OCI-LY3 (cell line): Measurements from ENCODE around the gene BNC1.

Experiments used
- H2AFZ ChIP-seq: fragments of 200-600, 300-600 bp; shearing (Covaris generic); 2 replicates; pipeline ENCODE4 v1.6.0; 2014; ENCODE audit warnings: antibody characterized with exemption, low read depth, low read length
- H3K27ac ChIP-seq: fragments of 200-600, 300-600 bp; sonication (generic); 2 replicates; pipeline ENCODE4 v1.5.1; 2014; ENCODE audit warnings: mild to moderate bottlenecking, low read length, moderate library complexity, mixed read lengths
- H3K27me3 ChIP-seq: fragments of 200-600, 300-600 bp; sonication (generic); 2 replicates; pipeline ENCODE4 v1.6.1; 2014; ENCODE audit warnings: low read depth, low read length, mixed read lengths
- H3K36me3 ChIP-seq: fragments of 200-600, 300-600 bp; sonication (generic); replicated peaks from 2 replicates; pipeline ENCODE3; 2014; ENCODE audit warnings: low read depth, low read length, mixed read lengths
- H3K4me1 ChIP-seq: fragments of 300-600, 200-600 bp; sonication (generic); 2 replicates; pipeline ENCODE4 v1.6.1; 2014; ENCODE audit warnings: low read length, mixed read lengths
- H3K4me2 ChIP-seq: fragments of 200-600, 300-600 bp; sonication (generic); 2 replicates; pipeline ENCODE4 v1.6.1; 2014; ENCODE audit warnings: low read length, mixed read lengths
- H3K4me3 ChIP-seq: fragments of 300-600, 200-600 bp; sonication (generic); 2 replicates; pipeline ENCODE4 v1.5.1; 2014; ENCODE audit warnings: antibody characterized with exemption, mild to moderate bottlenecking, low read length, moderate library complexity
- H3K79me2 ChIP-seq: fragments of 300-600, 200-600 bp; shearing (Covaris generic); 2 replicates; pipeline ENCODE4 v1.6.1; 2014; ENCODE audit warnings: mild to moderate bottlenecking, low read length, mixed read lengths
- H3K9ac ChIP-seq: fragments of 300-600, 200-600 bp; shearing (Covaris generic); 2 replicates; pipeline ENCODE4 v1.6.0; 2014; ENCODE audit warnings: mild to moderate bottlenecking, low read length, moderate library complexity
- H3K9me3 ChIP-seq: fragments of 200-600, 300-600 bp; shearing (Covaris generic); 2 replicates; pipeline ENCODE4 v1.6.1; 2014; ENCODE audit warnings: low read length, mixed read lengths; ENCODE audit not compliant: insufficient read depth
- H4K20me1 ChIP-seq: fragments of 200-600, 300-600 bp; sonication (generic); 2 replicates; pipeline ENCODE4 v1.6.1; 2016; ENCODE audit warnings: low read length, mixed read lengths; ENCODE audit not compliant: insufficient read depth
- CTCF ChIP-seq: fragments of 200-600, 300-600 bp; sonication (generic); IDR thresholded peaks from 2 replicates; pipeline ENCODE4 v1.5.1; 2014; ENCODE audit warnings: antibody characterized with exemption, low read length, low read depth
- EZH2phosphoT487 ChIP-seq: fragments of 200-600 bp; shearing (Covaris generic); IDR thresholded peaks from 2 replicates; pipeline ENCODE4 v1.6.1; 2018; ENCODE audit warnings: antibody characterized with exemption, mixed run types, low read depth

BNC1 gene

GRCh38 chr15:83319771-83320170, 35.3 kb upstream of the BNC1 start:
- Histone ChIP-seq H4K20me1 (no peaks in the 10 kb centered on the region), H3K36me3 (no peaks in the 10 kb centered on the region)

GRCh38 chr15:83318861-83319415, 34.5 kb upstream of the BNC1 start:
- H3K9ac ChIP-seq = no peak overlapping the region
- no peak overlapping the region for H3K4me3 ChIP-seq
- H3K4me2 ChIP-seq = no peak overlapping the region
- H3K9me3 ChIP-seq = no peaks in the 10 kb centered on the region
- H3K4me1 ChIP-seq = no peaks in the 10 kb centered on the region
- TF ChIP-seq CTCF (no peak), EZH2phosphoT487 (no peak)
- no peaks in the 10 kb centered on the region for H3K79me2 ChIP-seq
- H4K20me1 ChIP-seq = no peaks in the 10 kb centered on the region
- no peak overlapping the region for H2AFZ ChIP-seq
- H3K36me3 ChIP-seq = no peaks in the 10 kb centered on the region
- no peak overlapping the region for H3K27ac ChIP-seq
- peaks cover 15% of the 10 kb centered on the region; the same call in 1 of the 2 replicates for H3K27me3 ChIP-seq

More at GRCh38 chr15:83319771-83320170, 35.3 kb upstream of the BNC1 start:
- Histone ChIP-seq H3K4me1 (no peaks in the 10 kb centered on the region), H3K9ac (no peak overlapping the region), H3K27me3 (peaks cover 15% of the 10 kb centered on the region; the same call in 1 of the 2 replicates), H3K27ac (no peak overlapping the region), H3K4me2 (no peak overlapping the region), H2AFZ (no peak overlapping the region), H3K4me3 (no peak overlapping the region), H3K9me3 (no peaks in the 10 kb centered on the region; the same call in 1 of the 2 replicates), H3K79me2 (no peaks in the 10 kb centered on the region)
- TF ChIP-seq CTCF (no peak), EZH2phosphoT487 (no peak)

- no peaks in the 10 kb centered on the region for H4K20me1 ChIP-seq
- peaks cover 15% of the 10 kb centered on the region; the same call in 1 of the 2 replicates for H3K27me3 ChIP-seq
- H3K9ac ChIP-seq = no peak overlapping the region
- no peak for TF ChIP-seq EZH2phosphoT487
- no peak for TF ChIP-seq CTCF
- H2AFZ ChIP-seq = no peak overlapping the region
- no peaks in the 10 kb centered on the region for H3K9me3 ChIP-seq
- no peak overlapping the region for H3K4me2 ChIP-seq
- no peaks in the 10 kb centered on the region for H3K79me2 ChIP-seq
- H3K4me3 ChIP-seq = no peak overlapping the region
- H3K36me3 ChIP-seq = no peaks in the 10 kb centered on the region
- H3K4me1 ChIP-seq = no peaks in the 10 kb centered on the region
- no peak overlapping the region for H3K27ac ChIP-seq
Observed at GRCh38 chr15:83318036-83318435, 33.6 kb upstream of the BNC1 start.

GRCh38 chr15:83312071-83312470, 27.6 kb upstream of the BNC1 start:
- H3K4me3 ChIP-seq = no peak overlapping the region
- H3K79me2 ChIP-seq = no peaks in the 10 kb centered on the region
- H3K27ac ChIP-seq = no peak overlapping the region
- no peaks in the 10 kb centered on the region for H3K9me3 ChIP-seq
- H2AFZ ChIP-seq = no peak overlapping the region
- no peaks in the 10 kb centered on the region for H3K36me3 ChIP-seq
- TF ChIP-seq EZH2phosphoT487 (no peak), CTCF (no peak)
- no peaks in the 10 kb centered on the region for H3K4me1 ChIP-seq
- H3K4me2 ChIP-seq = no peak overlapping the region
- no peak overlapping the region for H3K9ac ChIP-seq
- H3K27me3 ChIP-seq = peaks cover 6% of the 10 kb centered on the region; the same call in 1 of the 2 replicates
- no peaks in the 10 kb centered on the region for H4K20me1 ChIP-seq
